Fibroblast of lung (primary cell): ENCODE data around the gene SLIT1. TPM values are rescaled to one million over a fixed set of nuclear protein-coding genes. Genes with fewer than 3 reads are reported as not detected.

Source experiments
- DNase-seq, 2 donors: peaks; one replicate each; pipeline versions ENCODE4 v3.0.0 to v3.0.0-alpha.2; 2010; ENCODE audit warnings: low read depth in 2 of 2
- H2AFZ ChIP-seq: 2 replicates; pipeline ENCODE4 v1.5.1; 2012; ENCODE audit warnings: low read length, control low read depth, inconsistent platforms
- H3K27ac ChIP-seq: 2 replicates; pipeline ENCODE4 v1.5.1; 2011; ENCODE audit warnings: low read length, control low read depth; ENCODE audit not compliant: insufficient read depth
- H3K27me3 ChIP-seq: 2 replicates; pipeline ENCODE4 v1.5.1; 2011; ENCODE audit warnings: mild to moderate bottlenecking, low read length; ENCODE audit not compliant: control insufficient read depth, insufficient read depth
- H3K36me3 ChIP-seq: 2 replicates; pipeline ENCODE4 v1.5.1; 2011; ENCODE audit warnings: low read length; ENCODE audit not compliant: control insufficient read depth, insufficient read depth
- H3K4me1 ChIP-seq: 2 replicates; pipeline ENCODE4 v1.5.1; 2011; ENCODE audit warnings: low read length; ENCODE audit not compliant: control insufficient read depth, insufficient read depth; ENCODE audit errors: extremely low read depth
- H3K4me2 ChIP-seq: 2 replicates; pipeline ENCODE4 v1.5.1; 2011; ENCODE audit warnings: low read length, control low read depth; ENCODE audit not compliant: insufficient read depth; ENCODE audit errors: extremely low read depth
- H3K4me3 ChIP-seq, 4 experiments: fragments of 200-600 bp in 1 of 4; sonication (generic) in 1 of 4; replicated peaks in 1 of 4; 2 replicates each; pipeline ENCODE4 v1.5.1; 2011 to 2016; ENCODE audit warnings: low read length in 4 of 4, low read depth in 3 of 4, mild to moderate bottlenecking in 3 of 4, control low read depth in 2 of 4, inconsistent platforms in 1 of 4, mixed read lengths in 1 of 4; ENCODE audit not compliant: insufficient read depth in 1 of 4; ENCODE audit errors: control extremely low read depth in 1 of 4
- H3K79me2 ChIP-seq: 2 replicates; pipeline ENCODE4 v1.5.1; 2012; ENCODE audit warnings: mild to moderate bottlenecking, low read length, inconsistent platforms; ENCODE audit not compliant: control insufficient read depth, insufficient read depth
- H3K9ac ChIP-seq: 2 replicates; pipeline ENCODE4 v1.5.1; 2011; ENCODE audit warnings: mild to moderate bottlenecking, low read length, control low read depth; ENCODE audit not compliant: insufficient read depth
- H3K9me3 ChIP-seq: 2 replicates; pipeline ENCODE4 v1.5.1; 2012; ENCODE audit warnings: low read depth, low read length; ENCODE audit not compliant: control insufficient read depth, insufficient read depth
- H4K20me1 ChIP-seq: 2 replicates; pipeline ENCODE4 v1.5.1; 2011; ENCODE audit warnings: low read length; ENCODE audit not compliant: control insufficient read depth, insufficient read depth; ENCODE audit errors: extremely low read depth
- EZH2 ChIP-seq: IDR thresholded peaks from 2 replicates; pipeline ENCODE4 v1.5.1; 2012; ENCODE audit warnings: low read length, control low read depth, mild to moderate bottlenecking; ENCODE audit errors: missing control alignments
- polyA plus RNA-seq, 2 donors: library from polyadenylated mRNA; depleted of rRNA in 1 of 2; stranded (reverse) in 1 of 2; unstranded in 1 of 2; fragments of >200 nt; gene quantifications; 2 replicates each; pipeline ENCODE4 v1.2.1, GENCODE V29; 2011 to 2012; ENCODE audit warnings: missing spikeins in 1 of 2
- total RNA-seq: library from RNA; depleted of rRNA; stranded (reverse); fragments of >200 nt; gene quantifications from 2 replicates; pipeline ENCODE4 v1.2.1, GENCODE V29; 2014
- TF ChIP-seq, protein P1 (sequence below), 2 donors: IDR thresholded peaks in 1 of 2; conservative IDR thresholded peaks in 1 of 2; 1 replicate in 1 of 2; 2 replicates in 1 of 2; pipeline ENCODE4 v1.5.1; 2011 to 2012; ENCODE audit warnings: low read length in 2 of 2, control low read depth in 1 of 2, inconsistent platforms in 1 of 2, low read depth in 1 of 2, mild to moderate bottlenecking in 1 of 2

SLIT1 gene
- total and polyA plus RNA-seq, 2 donors (not counting 1 experiment from before 2014, with no cell fraction given) = 0.02 to 0.17 TPM

DNA sequence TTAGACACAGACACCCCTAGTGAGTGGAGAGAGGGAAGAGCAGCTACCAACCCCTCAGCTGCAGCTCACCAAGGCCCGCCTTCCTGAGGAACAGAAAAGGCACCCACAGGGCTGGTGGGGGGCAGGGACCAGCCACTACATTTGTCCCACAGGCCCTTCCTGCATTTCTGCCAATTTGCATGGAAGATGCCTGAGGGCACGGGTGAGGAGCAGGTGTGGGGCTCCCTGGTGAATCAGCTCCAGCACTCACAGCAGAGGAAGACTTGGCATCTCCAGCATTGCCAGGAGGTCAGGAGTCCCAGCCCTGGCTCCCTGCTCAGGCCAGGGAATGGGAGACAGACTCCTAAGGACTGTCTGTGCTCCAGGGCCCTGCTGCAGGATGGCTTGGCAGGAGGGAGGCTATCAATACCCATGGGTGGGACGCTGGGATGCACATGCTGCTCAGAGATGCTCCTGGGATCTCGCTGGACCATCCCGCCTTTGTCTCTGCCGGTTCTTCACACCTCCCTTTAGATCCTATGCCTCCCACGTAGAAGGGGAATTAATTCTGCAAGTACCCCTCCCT lies 109.7 kb downstream of the SLIT1 start:
- no peak overlapping the region for H2AFZ ChIP-seq
- no peak overlapping the region for H3K9ac ChIP-seq
- H3K4me3 ChIP-seq = no peak overlapping the region
- H3K4me1 ChIP-seq = no peaks in the 10 kb centered on the region
- H3K4me2 ChIP-seq = no peak overlapping the region
- no peaks in the 10 kb centered on the region for H3K79me2 ChIP-seq
- no peaks in the 10 kb centered on the region for H4K20me1 ChIP-seq
- no peak overlapping the region for H3K27ac ChIP-seq
- peaks cover 5% of the 10 kb centered on the region for H3K27me3 ChIP-seq
- H3K36me3 ChIP-seq = no peaks in the 10 kb centered on the region
- no peaks in the 10 kb centered on the region for H3K9me3 ChIP-seq
- TF ChIP-seq, protein P1, sequence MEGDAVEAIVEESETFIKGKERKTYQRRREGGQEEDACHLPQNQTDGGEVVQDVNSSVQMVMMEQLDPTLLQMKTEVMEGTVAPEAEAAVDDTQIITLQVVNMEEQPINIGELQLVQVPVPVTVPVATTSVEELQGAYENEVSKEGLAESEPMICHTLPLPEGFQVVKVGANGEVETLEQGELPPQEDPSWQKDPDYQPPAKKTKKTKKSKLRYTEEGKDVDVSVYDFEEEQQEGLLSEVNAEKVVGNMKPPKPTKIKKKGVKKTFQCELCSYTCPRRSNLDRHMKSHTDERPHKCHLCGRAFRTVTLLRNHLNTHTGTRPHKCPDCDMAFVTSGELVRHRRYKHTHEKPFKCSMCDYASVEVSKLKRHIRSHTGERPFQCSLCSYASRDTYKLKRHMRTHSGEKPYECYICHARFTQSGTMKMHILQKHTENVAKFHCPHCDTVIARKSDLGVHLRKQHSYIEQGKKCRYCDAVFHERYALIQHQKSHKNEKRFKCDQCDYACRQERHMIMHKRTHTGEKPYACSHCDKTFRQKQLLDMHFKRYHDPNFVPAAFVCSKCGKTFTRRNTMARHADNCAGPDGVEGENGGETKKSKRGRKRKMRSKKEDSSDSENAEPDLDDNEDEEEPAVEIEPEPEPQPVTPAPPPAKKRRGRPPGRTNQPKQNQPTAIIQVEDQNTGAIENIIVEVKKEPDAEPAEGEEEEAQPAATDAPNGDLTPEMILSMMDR (conservative IDR thresholded peaks at IDR 0.05 in 1 of 2, IDR thresholded peaks at IDR 0.05 in 1 of 2; ENCODE audit: low read depth in 1 of 2, low read length in 2 of 2) = no peak
- no peak for TF ChIP-seq EZH2
- DNase-seq = no peak

DNA sequence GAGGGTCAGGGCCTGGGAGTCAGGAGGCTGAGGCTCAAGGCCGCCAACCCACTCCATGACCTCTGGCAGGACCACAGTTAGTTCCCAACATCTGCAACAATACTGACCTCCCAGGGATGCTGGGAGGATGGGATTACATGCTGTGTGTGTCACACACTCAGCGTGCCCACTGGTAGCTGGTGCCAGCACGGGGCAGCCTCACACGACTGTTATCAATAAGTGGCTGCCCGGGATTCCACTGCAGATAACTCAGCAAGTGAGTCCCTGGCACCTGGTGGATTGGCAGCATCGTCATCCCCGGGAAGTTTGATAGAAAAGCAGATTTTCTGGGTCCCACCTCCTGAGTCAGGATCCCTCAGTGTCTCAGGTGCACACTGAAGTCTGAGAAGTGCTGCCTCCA lies 110.3 kb downstream of the SLIT1 start:
- no peaks in the 10 kb centered on the region for H3K36me3 ChIP-seq
- no peaks in the 10 kb centered on the region for H4K20me1 ChIP-seq
- no peak overlapping the region for H3K27ac ChIP-seq
- no peak for DNase-seq
- H3K4me3 ChIP-seq = no peak overlapping the region
- H3K9me3 ChIP-seq = no peaks in the 10 kb centered on the region
- H3K27me3 ChIP-seq = peaks cover 5% of the 10 kb centered on the region
- H3K79me2 ChIP-seq = no peaks in the 10 kb centered on the region
- TF ChIP-seq, protein P1 (conservative IDR thresholded peaks at IDR 0.05 in 1 of 2, IDR thresholded peaks at IDR 0.05 in 1 of 2; ENCODE audit: low read depth in 1 of 2, low read length in 2 of 2) = no peak
- no peak for TF ChIP-seq EZH2
- H2AFZ ChIP-seq = no peak overlapping the region
- no peak overlapping the region for H3K9ac ChIP-seq
- no peak overlapping the region for H3K4me2 ChIP-seq
- H3K4me1 ChIP-seq = no peaks in the 10 kb centered on the region

DNA sequence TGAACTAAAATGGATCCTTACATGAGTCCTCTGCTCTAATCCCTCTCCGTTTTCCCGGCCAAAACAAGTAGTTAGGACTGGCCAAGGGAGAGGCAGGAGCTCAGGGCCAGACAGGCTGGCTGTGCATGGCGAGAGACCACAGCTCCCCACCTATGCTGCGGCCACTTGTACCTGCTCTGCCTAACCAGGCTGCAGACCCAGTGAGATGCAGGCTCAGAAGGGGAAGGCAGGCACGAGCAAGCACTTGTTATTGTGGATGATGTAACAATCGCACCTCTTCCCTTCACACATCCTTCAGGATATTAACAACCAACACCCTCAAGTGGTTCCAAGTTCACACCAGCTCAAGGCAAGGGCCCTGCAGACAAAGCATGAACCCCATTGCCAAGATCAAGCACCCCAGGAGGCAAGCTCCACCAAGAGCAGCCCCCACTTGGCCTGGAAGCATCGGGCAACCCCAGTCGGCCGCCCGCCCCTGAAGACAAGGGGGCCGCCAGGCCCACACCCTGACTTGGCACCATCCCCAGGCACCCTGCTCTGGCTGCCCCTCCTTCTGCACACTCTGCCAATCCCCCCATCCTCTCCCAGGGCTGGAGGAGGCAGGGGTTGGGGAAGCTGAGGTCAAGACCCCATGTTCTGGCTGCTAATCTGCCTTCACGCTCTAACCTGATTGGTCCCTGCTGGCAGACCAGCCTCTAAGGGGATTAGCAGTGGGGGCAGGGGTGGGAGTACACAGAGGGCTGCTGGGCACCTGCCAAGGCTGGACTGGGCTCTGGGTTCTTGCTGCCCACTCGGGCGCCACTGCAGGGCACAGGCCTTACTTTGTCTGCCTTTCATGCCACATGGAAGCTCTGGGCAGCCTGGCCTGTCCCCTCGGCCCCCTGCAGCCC lies 111.3 kb downstream of the SLIT1 start:
- no peaks in the 10 kb centered on the region for H3K4me1 ChIP-seq
- H3K9ac ChIP-seq = no peak overlapping the region
- no peaks in the 10 kb centered on the region for H3K79me2 ChIP-seq
- H3K27me3 ChIP-seq = peaks cover 4% of the 10 kb centered on the region
- H2AFZ ChIP-seq = no peak overlapping the region
- DNase-seq = no peak
- no peaks in the 10 kb centered on the region for H4K20me1 ChIP-seq
- no peaks in the 10 kb centered on the region for H3K9me3 ChIP-seq
- no peaks in the 10 kb centered on the region for H3K36me3 ChIP-seq
- no peak overlapping the region for H3K27ac ChIP-seq
- H3K4me2 ChIP-seq = no peak overlapping the region
- TF ChIP-seq, protein P1 (conservative IDR thresholded peaks at IDR 0.05 in 1 of 2, IDR thresholded peaks at IDR 0.05 in 1 of 2; ENCODE audit: low read depth in 1 of 2, low read length in 2 of 2) = no peak
- no peak for TF ChIP-seq EZH2
- H3K4me3 ChIP-seq = no peak overlapping the region
